IMR-90 (cell line): ENCODE data around the gene MGLL. TPM values are rescaled to one million over a fixed set of nuclear protein-coding genes. Genes with fewer than 3 reads are reported as not detected.

ENCODE experiments used
- ATAC-seq: fragments of 200-7000 bp; cut with Tn5 transposase; 2 replicates; pipeline ENCODE4 v1.9.1; 2020; ENCODE audit warnings: low read depth, mild to moderate bottlenecking, moderate library complexity
- BruUV-seq: library from RNA; stranded (reverse); fragments of 400-500 nt; replicated peaks from 2 replicates; lab custom pipeline; 2021; lab: Mats Ljungman, UMichigan
- CTCF ChIA-PET: fragments of 300-600 bp; formaldehyde crosslinking; extraction: SDS; loops from one replicate; lab custom pipeline; 2021; ENCODE audit warnings: antibody characterized with exemption; lab: Yijun Ruan, JAX
- POLR2A ChIA-PET: fragments of 300-600 bp; sonication (Branson Sonifier 250); formaldehyde crosslinking; loops from one replicate; lab custom pipeline; 2022; ENCODE audit warnings: antibody characterized with exemption; ENCODE audit not compliant: unreplicated experiment; lab: Charles Lee
- DNase-seq: peaks from one replicate; pipeline ENCODE4 v3.0.0; 2013
- H2AFZ ChIP-seq: replicated peaks from 2 replicates; pipeline ENCODE3; 2013; ENCODE audit warnings: low read length, mild to moderate bottlenecking; ENCODE audit not compliant: poor library complexity
- H2AK5ac ChIP-seq: 2 replicates; pipeline ENCODE4 v1.6.1; 2013; ENCODE audit warnings: low read depth, low read length, inconsistent platforms
- H2AK9ac ChIP-seq: replicated peaks from 2 replicates; pipeline ENCODE3; 2013; ENCODE audit warnings: mild to moderate bottlenecking, low read depth, low read length, moderate library complexity; ENCODE audit not compliant: poor library complexity
- H2BK120ac ChIP-seq: 2 replicates; pipeline ENCODE4 v1.6.1; 2013; ENCODE audit warnings: low read depth, low read length, inconsistent platforms
- H2BK15ac ChIP-seq: 3 replicates; pipeline ENCODE4 v1.6.1; 2013; ENCODE audit warnings: low read depth, low read length, inconsistent platforms
- H2BK20ac ChIP-seq: 2 replicates; pipeline ENCODE4 v1.6.1; 2013; ENCODE audit warnings: low read depth, mild to moderate bottlenecking, inconsistent platforms, low read length, moderate library complexity
- H2BK5ac ChIP-seq: 2 replicates; pipeline ENCODE4 v1.6.1; 2013; ENCODE audit warnings: mild to moderate bottlenecking, low read depth, low read length, inconsistent platforms; ENCODE audit not compliant: poor library complexity, severe bottlenecking
- H3K14ac ChIP-seq: replicated peaks from 2 replicates; pipeline ENCODE4 v1.6.1; 2013; ENCODE audit warnings: low read depth, low read length, inconsistent platforms
- H3K18ac ChIP-seq: 2 replicates; pipeline ENCODE4 v1.6.1; 2013; ENCODE audit warnings: low read depth, low read length, control low read depth
- H3K23ac ChIP-seq: 2 replicates; pipeline ENCODE4 v1.6.1; 2013; ENCODE audit warnings: low read depth, low read length, inconsistent platforms
- H3K27ac ChIP-seq: 2 replicates; pipeline ENCODE4 v1.5.1; 2013; ENCODE audit warnings: mild to moderate bottlenecking, control low read depth, low read length; ENCODE audit not compliant: insufficient read depth
- H3K27me3 ChIP-seq: 2 replicates; pipeline ENCODE4 v1.6.1; 2013; ENCODE audit warnings: low read length; ENCODE audit not compliant: control insufficient read depth, insufficient read depth
- H3K36me3 ChIP-seq: 2 replicates; pipeline ENCODE4 v1.6.1; 2013; ENCODE audit warnings: low read length, mixed read lengths; ENCODE audit not compliant: control insufficient read depth, insufficient read depth
- H3K4ac ChIP-seq: 2 replicates; pipeline ENCODE4 v1.6.1; 2013; ENCODE audit warnings: low read depth, low read length, inconsistent platforms
- H3K4me1 ChIP-seq: 2 replicates; pipeline ENCODE4 v1.6.1; 2013; ENCODE audit warnings: low read length, mixed read lengths; ENCODE audit not compliant: control insufficient read depth, insufficient read depth
- H3K4me2 ChIP-seq: 2 replicates; pipeline ENCODE4 v1.6.1; 2013; ENCODE audit warnings: low read depth, mild to moderate bottlenecking, control low read depth, low read length, moderate library complexity
- H3K4me3 ChIP-seq: 2 replicates; pipeline ENCODE4 v1.5.1; 2013; ENCODE audit warnings: low read depth, mild to moderate bottlenecking, control low read depth, low read length, moderate library complexity; ENCODE audit not compliant: insufficient read depth
- H3K56ac ChIP-seq: 2 replicates; pipeline ENCODE4 v1.6.1; 2013; ENCODE audit warnings: low read length, inconsistent platforms; ENCODE audit not compliant: insufficient read depth; ENCODE audit errors: extremely low read depth
- H3K79me1 ChIP-seq, 2 experiments: 2 replicates each; pipeline ENCODE4 v1.6.1; 2013; ENCODE audit warnings: low read length in 2 of 2, inconsistent platforms in 1 of 2, low read depth in 1 of 2
- H3K9ac ChIP-seq: 2 replicates; pipeline ENCODE4 v1.6.1; 2013; ENCODE audit warnings: low read depth, low read length, control low read depth
- H3K9me1 ChIP-seq: 2 replicates; pipeline ENCODE4 v1.6.1; 2013; ENCODE audit warnings: low read length, inconsistent platforms; ENCODE audit not compliant: insufficient read depth
- H3K9me3 ChIP-seq: 2 replicates; pipeline ENCODE4 v1.6.1; 2013; ENCODE audit warnings: low read length; ENCODE audit not compliant: control insufficient read depth, insufficient read depth
- H4K20me1 ChIP-seq: 2 replicates; pipeline ENCODE4 v1.6.1; 2013; ENCODE audit warnings: low read length, inconsistent platforms; ENCODE audit not compliant: insufficient read depth
- H4K5ac ChIP-seq: 2 replicates; pipeline ENCODE4 v1.6.1; 2013; ENCODE audit warnings: mild to moderate bottlenecking, low read depth, low read length, control low read depth
- H4K8ac ChIP-seq, 2 experiments: 2 replicates each; pipeline ENCODE4 v1.6.1; 2013; ENCODE audit warnings: low read depth in 2 of 2, low read length in 2 of 2, control low read depth in 1 of 2, inconsistent platforms in 1 of 2
- H4K91ac ChIP-seq: 2 replicates; pipeline ENCODE4 v1.6.1; 2013; ENCODE audit warnings: low read depth, low read length, inconsistent platforms; ENCODE audit not compliant: insufficient read depth
- BHLHE40 ChIP-seq: fragments of 150-350 bp; IDR thresholded peaks from 2 replicates; pipeline ENCODE4 v1.6.1; 2016; ENCODE audit warnings: mild to moderate bottlenecking, low read depth, low read length
- CEBPB ChIP-seq: IDR thresholded peaks from 2 replicates; pipeline ENCODE4 v1.6.1; 2012; ENCODE audit warnings: low read depth, low read length, improper control_type of control experiment
- CHD1 ChIP-seq: IDR thresholded peaks from 2 replicates; pipeline ENCODE4 v1.6.1; 2012; ENCODE audit warnings: low read depth, low read length, improper control_type of control experiment
- ELK1 ChIP-seq: fragments of 150-350 bp; IDR thresholded peaks from 2 replicates; pipeline ENCODE4 v1.6.1; 2016; ENCODE audit warnings: low read depth, mild to moderate bottlenecking, low read length, moderate library complexity, borderline replicate concordance
- FOS ChIP-seq: fragments of 150-350 bp; IDR thresholded peaks from 2 replicates; pipeline ENCODE4 v1.6.1; 2016; ENCODE audit warnings: low read depth, low read length
- MAFK ChIP-seq: IDR thresholded peaks from 2 replicates; pipeline ENCODE4 v1.6.1; 2012; ENCODE audit warnings: low read depth, low read length, improper control_type of control experiment
- MAZ ChIP-seq: IDR thresholded peaks from 2 replicates; pipeline ENCODE4 v1.6.1; 2012; ENCODE audit warnings: low read depth, mild to moderate bottlenecking, low read length, improper control_type of control experiment, moderate library complexity, borderline replicate concordance
- MXI1 ChIP-seq: IDR thresholded peaks from 2 replicates; pipeline ENCODE4 v1.6.1; 2012; ENCODE audit warnings: low read depth, mild to moderate bottlenecking, low read length, moderate library complexity, borderline replicate concordance
- NFE2L2 ChIP-seq: fragments of 150-350 bp; IDR thresholded peaks from 2 replicates; pipeline ENCODE4 v1.6.1; 2016; ENCODE audit warnings: low read depth, mild to moderate bottlenecking, low read length
- POLR2A ChIP-seq: IDR thresholded peaks from 2 replicates; pipeline ENCODE4 v1.6.1; 2012; ENCODE audit warnings: mild to moderate bottlenecking, low read depth, low read length
- RAD21 ChIP-seq: IDR thresholded peaks from 2 replicates; pipeline ENCODE4 v1.6.1; 2012; ENCODE audit warnings: low read length, improper control_type of control experiment
- RCOR1 ChIP-seq: IDR thresholded peaks from 2 replicates; pipeline ENCODE4 v1.6.1; 2012; ENCODE audit warnings: mild to moderate bottlenecking, low read length, improper control_type of control experiment; ENCODE audit not compliant: insufficient replicate concordance
- RFX5 ChIP-seq: IDR thresholded peaks from 2 replicates; pipeline ENCODE4 v1.8.0; 2012; ENCODE audit warnings: low read depth, mild to moderate bottlenecking, low read length, moderate library complexity
- SMC3 ChIP-seq: fragments of 150-350 bp; IDR thresholded peaks from 2 replicates; pipeline ENCODE4 v1.6.1; 2016; ENCODE audit warnings: low read depth, mild to moderate bottlenecking, antibody characterized with exemption, low read length, moderate library complexity
- USF2 ChIP-seq: fragments of 150-350 bp; IDR thresholded peaks from 2 replicates; pipeline ENCODE4 v1.6.1; 2017; ENCODE audit warnings: mild to moderate bottlenecking, antibody characterized with exemption, low read length, low read depth
- WGBS, 2 experiments: methylation state at CpG; one replicate each; pipeline versions ENCODE4 v1.1.5 to v1.1.7; 2013; ENCODE audit warnings: missing lambda C conversion rate in 2 of 2; ENCODE audit not compliant: insufficient read length in 1 of 2; ENCODE audit errors: extremely low coverage in 2 of 2; 5-methylcytosine and 5-hydroxymethylcytosine counted together
- dilution Hi-C: fragments of 300-500 bp; cut with HindIII; formaldehyde crosslinking; loops from one replicate; pipeline ENCODE4 v1.14.3; 2018; ENCODE audit warnings: low sequenced_read_pairs; ENCODE audit not compliant: unreplicated experiment
- in situ Hi-C: fragments of 300-500 bp; cut with MboI; formaldehyde crosslinking; loops from 3 replicates; pipeline ENCODE4 v1.14.3; 2019; ENCODE audit warnings: low sequenced_read_pairs, inconsistent platforms, mixed read lengths
- intact Hi-C: fragments of 100-400 bp; cut with micrococcal nuclease; formaldehyde crosslinking; loops from 2 replicates; pipeline ENCODE4 v1.10.0; 2022
- polyA plus RNA-seq, 3 experiments: library from polyadenylated mRNA; depleted of rRNA; stranded (reverse); fragments of >200 nt; gene quantifications; 2 replicates each; pipeline ENCODE4 v1.2.3, GENCODE V29; 2012; ENCODE audit warnings: low replicate concordance in 1 of 3
- total RNA-seq: library from RNA; depleted of rRNA; stranded (reverse); fragments of >200 nt; gene quantifications from 2 replicates; pipeline ENCODE4 v1.2.3, GENCODE V29; 2012
- TF ChIP-seq, protein P1 (sequence below): conservative IDR thresholded peaks from 2 replicates; pipeline ENCODE4 v1.5.1; 2012; ENCODE audit warnings: mild to moderate bottlenecking, low read depth, low read length, improper control_type of control experiment

MGLL gene
- total and polyA plus RNA-seq, 2 of the 4 experiments (the other 2 are of a cell fraction), result 23.7 to 60.6 TPM

GRCh38 chr3:127723011-127723567, 99.2 kb downstream of the MGLL start:
- H3K9me1 ChIP-seq, result peaks cover 3% of the 10 kb centered on the region; the same call in 1 of the 2 replicates
- no peak overlapping the region for H2AFZ ChIP-seq
- peak overlapping the region; percentile 22 for H3K9ac ChIP-seq
- H3K27ac ChIP-seq, result no peak overlapping the region
- H3K36me3 ChIP-seq, result peaks cover 14% of the 10 kb centered on the region
- in situ Hi-C loops, result no loop called here
- dilution Hi-C loops, result no loop called here
- H4K8ac ChIP-seq, result no peak overlapping the region; a peak in 1 of 4 replicates
- no peak overlapping the region for H2BK15ac ChIP-seq
- WGBS, 2 experiments, result 16% methylated on average over 3 of the region's 11 CpGs; no CpG with 5 or more reads in 1 of the 2 experiments
- peaks cover 6% of the 10 kb centered on the region; the same call in 1 of the 2 replicates for H3K4me1 ChIP-seq
- no peak overlapping the region for H2AK9ac ChIP-seq
- H4K20me1 ChIP-seq, result no peaks in the 10 kb centered on the region
- H3K18ac ChIP-seq, result no peak overlapping the region
- no peak overlapping the region for H3K4ac ChIP-seq
- H3K4me2 ChIP-seq, result no peak overlapping the region; the same call in 1 of the 2 replicates
- TF ChIP-seq MAFK (no peak), MAZ (no peak), BHLHE40 (no peak), ELK1 (no peak), SMC3 (no peak), MXI1 (no peak), POLR2A (no peak), FOS (no peak), NFE2L2 (no peak), RAD21 (no peak), USF2 (no peak), CEBPB (no peak), RFX5 (no peak), RCOR1 (no peak), CHD1 (no peak)
- TF ChIP-seq, protein P1, sequence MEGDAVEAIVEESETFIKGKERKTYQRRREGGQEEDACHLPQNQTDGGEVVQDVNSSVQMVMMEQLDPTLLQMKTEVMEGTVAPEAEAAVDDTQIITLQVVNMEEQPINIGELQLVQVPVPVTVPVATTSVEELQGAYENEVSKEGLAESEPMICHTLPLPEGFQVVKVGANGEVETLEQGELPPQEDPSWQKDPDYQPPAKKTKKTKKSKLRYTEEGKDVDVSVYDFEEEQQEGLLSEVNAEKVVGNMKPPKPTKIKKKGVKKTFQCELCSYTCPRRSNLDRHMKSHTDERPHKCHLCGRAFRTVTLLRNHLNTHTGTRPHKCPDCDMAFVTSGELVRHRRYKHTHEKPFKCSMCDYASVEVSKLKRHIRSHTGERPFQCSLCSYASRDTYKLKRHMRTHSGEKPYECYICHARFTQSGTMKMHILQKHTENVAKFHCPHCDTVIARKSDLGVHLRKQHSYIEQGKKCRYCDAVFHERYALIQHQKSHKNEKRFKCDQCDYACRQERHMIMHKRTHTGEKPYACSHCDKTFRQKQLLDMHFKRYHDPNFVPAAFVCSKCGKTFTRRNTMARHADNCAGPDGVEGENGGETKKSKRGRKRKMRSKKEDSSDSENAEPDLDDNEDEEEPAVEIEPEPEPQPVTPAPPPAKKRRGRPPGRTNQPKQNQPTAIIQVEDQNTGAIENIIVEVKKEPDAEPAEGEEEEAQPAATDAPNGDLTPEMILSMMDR, result no peak
- ChIA-PET POLR2A (no interaction called here), CTCF (interaction anchor here (0.7 kb wide), 1 partner anchor 100 kb away, joined by 3 read pairs; no protein-coding TSS in a partner anchor)
- H2BK120ac ChIP-seq, result no peak overlapping the region
- DNase-seq (peak; percentile 25), ATAC-seq (no peak; the same call in 1 of the 2 replicates)
- intact Hi-C loops, result no loop called here
- no peak overlapping the region for H3K23ac ChIP-seq
- BruUV-seq, result no TSS peak
- no peak overlapping the region for H4K91ac ChIP-seq
- peaks cover 7 to 40% of the 10 kb centered on the region in 2 experiments; a peak in 2 of 4 replicates for H3K79me1 ChIP-seq
- H3K27me3 ChIP-seq, result no peaks in the 10 kb centered on the region
- H2AK5ac ChIP-seq, result peak overlapping the region; percentile 2; the same call in 1 of the 2 replicates
- no peak overlapping the region for H3K4me3 ChIP-seq
- H3K9me3 ChIP-seq, result no peaks in the 10 kb centered on the region
- no peak overlapping the region for H4K5ac ChIP-seq
- no peak overlapping the region for H2BK20ac ChIP-seq
- H3K14ac ChIP-seq, result 0 out of 2 replicates have a peak overlapping the region, but pooled peaks have one; percentile 30
- H3K56ac ChIP-seq, result no peak overlapping the region
- H2BK5ac ChIP-seq, result no peak overlapping the region
